GM10266 (cell line): ENCODE data around the gene NHSL1.

ENCODE experiments used
- DNase-seq: peaks from one replicate; pipeline ENCODE4 v3.0.0; 2012; ENCODE audit errors: extremely low spot score
- TF ChIP-seq, protein P1 (sequence below): IDR thresholded peaks from 2 replicates; pipeline ENCODE4 v1.5.1; 2012; ENCODE audit warnings: mild to moderate bottlenecking, low read depth; ENCODE audit not compliant: control insufficient read depth, insufficient read depth; ENCODE audit errors: missing control alignments

NHSL1 gene

DNA sequence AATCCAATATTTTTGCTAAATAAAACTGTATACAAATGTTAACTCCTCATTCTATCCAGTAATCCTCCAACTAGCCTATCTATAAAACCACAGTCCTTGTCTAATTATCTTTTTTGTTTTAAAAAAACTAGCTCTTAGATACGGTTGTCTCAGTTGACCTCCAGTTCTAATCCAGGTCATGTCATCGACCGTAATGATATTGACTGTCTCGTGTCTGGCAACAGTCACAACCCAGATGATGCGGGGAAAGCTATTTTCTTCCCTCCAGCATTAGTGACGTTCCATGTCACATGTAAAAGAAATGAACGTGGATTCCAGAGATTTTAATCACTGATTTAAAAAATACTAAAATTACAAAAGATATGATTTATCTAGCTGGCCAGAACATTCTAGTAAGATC lies 59.7 kb downstream of the NHSL1 start:
- TF ChIP-seq, protein P1, sequence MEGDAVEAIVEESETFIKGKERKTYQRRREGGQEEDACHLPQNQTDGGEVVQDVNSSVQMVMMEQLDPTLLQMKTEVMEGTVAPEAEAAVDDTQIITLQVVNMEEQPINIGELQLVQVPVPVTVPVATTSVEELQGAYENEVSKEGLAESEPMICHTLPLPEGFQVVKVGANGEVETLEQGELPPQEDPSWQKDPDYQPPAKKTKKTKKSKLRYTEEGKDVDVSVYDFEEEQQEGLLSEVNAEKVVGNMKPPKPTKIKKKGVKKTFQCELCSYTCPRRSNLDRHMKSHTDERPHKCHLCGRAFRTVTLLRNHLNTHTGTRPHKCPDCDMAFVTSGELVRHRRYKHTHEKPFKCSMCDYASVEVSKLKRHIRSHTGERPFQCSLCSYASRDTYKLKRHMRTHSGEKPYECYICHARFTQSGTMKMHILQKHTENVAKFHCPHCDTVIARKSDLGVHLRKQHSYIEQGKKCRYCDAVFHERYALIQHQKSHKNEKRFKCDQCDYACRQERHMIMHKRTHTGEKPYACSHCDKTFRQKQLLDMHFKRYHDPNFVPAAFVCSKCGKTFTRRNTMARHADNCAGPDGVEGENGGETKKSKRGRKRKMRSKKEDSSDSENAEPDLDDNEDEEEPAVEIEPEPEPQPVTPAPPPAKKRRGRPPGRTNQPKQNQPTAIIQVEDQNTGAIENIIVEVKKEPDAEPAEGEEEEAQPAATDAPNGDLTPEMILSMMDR = no peak
- DNase-seq = no peak

DNA sequence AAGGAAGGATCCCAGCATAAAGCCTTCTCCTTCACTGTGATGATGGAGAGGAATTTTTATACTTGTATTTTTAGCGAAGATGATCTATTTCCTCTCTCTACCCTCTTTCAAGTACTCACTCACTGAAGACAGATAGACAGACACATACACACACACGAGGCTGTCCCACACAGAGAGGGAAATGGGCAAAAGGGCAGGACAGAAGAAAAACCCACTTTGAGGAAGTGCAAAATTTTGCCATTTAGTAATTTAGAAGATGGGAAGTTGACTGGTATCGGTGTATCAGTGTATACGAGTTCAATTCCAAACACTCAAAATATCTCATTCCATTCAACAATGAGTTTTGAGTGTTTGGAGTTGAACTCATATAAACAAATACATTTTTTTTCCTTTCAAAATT lies 64.4 kb downstream of the NHSL1 start:
- no peak for DNase-seq
- TF ChIP-seq, protein P1 = no peak

DNA sequence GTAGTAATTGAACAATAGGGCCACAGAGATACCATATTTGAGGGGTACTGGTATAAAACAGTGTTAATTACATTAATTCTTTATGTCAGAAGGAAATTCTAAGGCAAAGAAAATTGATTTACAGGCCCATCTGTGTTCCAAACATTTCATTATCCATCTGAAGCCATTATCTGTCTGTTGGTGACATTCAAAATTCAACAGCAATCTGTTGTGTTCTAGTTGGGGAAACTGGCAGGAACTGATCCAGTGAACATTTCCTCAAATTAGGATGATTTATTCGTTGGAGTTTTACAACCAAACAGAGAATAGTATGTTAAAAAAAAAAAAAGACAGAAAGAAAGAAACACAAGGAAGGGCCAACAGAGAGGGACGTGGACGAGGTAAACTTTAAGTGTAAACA lies 65.2 kb downstream of the NHSL1 start:
- DNase-seq = no peak
- TF ChIP-seq, protein P1 = no peak

DNA sequence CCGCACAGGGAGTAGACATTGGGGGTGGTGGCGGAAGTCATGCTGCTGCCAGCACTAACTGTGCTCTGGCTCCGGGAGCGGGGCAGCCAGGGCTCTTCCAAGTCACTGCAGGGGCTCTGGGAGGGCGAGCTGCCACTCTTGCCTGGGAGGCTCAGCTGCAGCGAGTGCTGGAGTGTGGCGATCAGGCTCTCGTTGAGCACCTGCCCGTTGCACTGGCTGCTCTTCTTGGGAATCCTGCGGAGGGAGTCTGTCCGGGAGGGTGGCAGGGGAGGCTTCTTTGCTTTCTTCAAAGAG lies 67.3 kb downstream of the NHSL1 start:
- no peak for DNase-seq
- TF ChIP-seq, protein P1 = no peak

DNA sequence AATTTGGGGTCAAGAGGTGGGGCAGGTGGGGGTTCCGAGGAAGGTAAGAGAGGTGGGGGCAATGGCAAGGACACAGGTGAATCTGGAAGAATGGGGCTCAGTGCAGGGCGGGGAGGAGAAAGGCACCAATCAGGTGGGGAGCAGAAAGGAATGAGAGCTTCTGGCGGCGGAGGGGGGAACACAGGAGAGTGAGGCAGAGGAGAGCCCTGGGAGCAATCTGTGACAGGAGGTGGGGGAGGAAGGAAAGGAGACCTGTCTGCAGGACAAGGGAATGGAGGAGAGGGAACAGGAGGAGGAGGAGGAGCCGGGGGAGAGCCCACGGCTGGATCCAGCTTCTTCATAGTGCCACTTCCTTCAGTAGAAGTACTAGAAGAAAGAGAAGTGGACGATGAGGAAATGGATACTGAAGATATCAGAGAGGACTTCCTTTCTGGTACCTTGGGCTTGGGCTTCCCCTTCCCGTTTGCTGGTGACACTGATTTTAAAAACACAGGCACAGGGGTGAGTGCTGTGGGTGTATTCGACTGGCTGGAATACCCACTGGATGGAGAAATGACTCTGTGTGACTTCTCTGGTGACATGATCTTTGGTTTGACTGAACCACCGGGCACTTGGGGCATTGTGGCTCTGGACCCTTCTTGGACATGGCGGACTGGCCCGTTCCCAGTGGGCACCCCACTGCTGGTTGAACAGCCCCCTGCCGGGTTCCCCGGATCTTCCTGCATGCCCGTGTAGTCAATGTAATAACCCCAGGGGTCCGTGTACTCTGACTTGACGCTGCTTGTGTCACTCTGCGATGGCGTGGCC lies 67.8 kb downstream of the NHSL1 start:
- TF ChIP-seq, protein P1 = no peak
- DNase-seq = no peak

DNA sequence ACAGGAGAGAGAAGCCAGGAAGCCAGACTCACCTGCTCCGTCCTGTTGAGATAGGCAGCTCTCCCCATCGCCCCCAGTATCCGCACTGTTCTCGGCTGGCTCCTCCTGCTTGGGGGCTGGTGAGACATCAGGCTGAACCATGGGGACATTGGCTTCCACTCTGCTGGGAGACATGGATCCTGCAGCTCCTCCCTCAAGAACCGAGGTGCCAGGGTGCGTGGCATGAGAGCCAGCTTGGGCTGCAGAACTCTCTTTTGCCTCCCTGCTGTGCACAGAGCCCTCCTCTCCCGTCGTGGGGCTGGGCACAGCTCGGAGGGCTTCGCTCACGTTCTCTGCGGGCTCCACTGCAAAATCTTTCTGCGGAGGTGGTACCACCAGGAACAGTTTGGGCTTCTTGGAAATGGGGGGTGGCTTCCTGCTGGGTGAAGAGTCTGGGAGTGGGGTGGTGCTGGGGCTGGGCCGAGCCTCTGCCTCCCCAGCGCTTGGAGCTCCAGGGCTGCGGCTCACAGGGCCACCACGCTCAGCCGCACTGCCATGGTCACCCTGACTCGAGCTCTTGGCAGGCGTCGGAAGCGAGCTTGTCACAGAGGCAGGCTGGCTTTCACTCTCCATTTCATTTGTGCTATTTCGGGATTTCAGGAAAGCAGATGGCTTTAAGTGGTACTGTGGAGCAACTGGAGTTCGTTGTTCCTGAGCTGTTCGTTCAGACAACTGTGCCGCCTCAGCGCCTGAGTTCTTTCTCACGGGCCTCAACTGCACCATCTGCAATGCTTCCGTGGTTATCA lies 68.7 kb downstream of the NHSL1 start:
- TF ChIP-seq, protein P1 = no peak
- no peak for DNase-seq

DNA sequence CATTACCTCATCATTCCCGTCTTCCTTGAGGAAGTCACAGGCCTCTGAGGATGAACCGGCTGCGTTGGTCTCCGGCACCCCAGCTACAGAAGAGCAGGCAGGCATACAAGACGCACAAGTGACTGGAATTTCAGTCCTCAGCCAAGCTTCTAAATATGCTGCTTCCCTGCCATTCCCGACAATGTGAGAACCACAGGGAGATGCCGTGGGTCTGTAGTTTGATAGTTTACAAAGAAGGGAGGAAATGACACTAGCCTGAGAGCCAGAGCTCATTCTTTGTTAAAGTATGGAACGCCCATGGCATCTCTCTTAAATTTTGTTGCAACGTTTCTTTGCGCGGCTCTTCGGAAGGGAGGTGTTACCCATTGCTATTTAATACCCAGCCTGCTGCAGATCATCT lies 69.5 kb downstream of the NHSL1 start:
- no peak for DNase-seq

More for the DNA sequence above, 69.5 kb downstream of the NHSL1 start:
- TF ChIP-seq, protein P1 = no peak
